MCF 10A (cell line): ENCODE data around the gene DNASE1L1. TPM values are rescaled to one million over a fixed set of nuclear protein-coding genes. Genes with fewer than 3 reads are reported as not detected.

Experiments
- BruUV-seq: library from RNA; stranded (reverse); fragments of 400-500 nt; replicated peaks from 2 replicates; lab custom pipeline; 2021; lab: Mats Ljungman, UMichigan
- CTCF ChIA-PET: fragments of 300-600 bp; sonication (Branson Sonifier 250); formaldehyde crosslinking; extraction: SDS; loops from one replicate; lab custom pipeline; 2021; ENCODE audit warnings: antibody characterized with exemption, inconsistent platforms; lab: Yijun Ruan, JAX
- POLR2A ChIA-PET: fragments of 300-600, 350-650 bp; sonication (Branson Sonifier 250); formaldehyde crosslinking; extraction: SDS; loops from one replicate; lab custom pipeline; 2020; ENCODE audit warnings: antibody characterized with exemption, inconsistent platforms; lab: Yijun Ruan, JAX
- DNase-seq: peaks from one replicate; pipeline ENCODE4 v3.0.0-alpha.2; 2018; ENCODE audit not compliant: unreplicated experiment
- H3K27ac Mint-ChIP-seq: one replicate; pipeline ENCODE4 v1.8.0; 2022; ENCODE audit warnings: mild to moderate bottlenecking, low read depth, mixed read lengths; ENCODE audit not compliant: unreplicated experiment
- H3K27me3 Mint-ChIP-seq: one replicate; pipeline ENCODE4 v1.8.0; 2022; ENCODE audit warnings: mixed read lengths; ENCODE audit not compliant: insufficient read depth, unreplicated experiment
- H3K36me3 Mint-ChIP-seq: one replicate; pipeline ENCODE4 v1.8.0; 2022; ENCODE audit warnings: mild to moderate bottlenecking, moderate library complexity, mixed read lengths; ENCODE audit not compliant: insufficient read depth, unreplicated experiment
- H3K4me1 Mint-ChIP-seq: one replicate; pipeline ENCODE4 v1.8.0; 2022; ENCODE audit warnings: mixed read lengths; ENCODE audit not compliant: insufficient read depth, unreplicated experiment
- H3K4me3 Mint-ChIP-seq: one replicate; pipeline ENCODE4 v1.8.0; 2022; ENCODE audit warnings: mild to moderate bottlenecking, moderate library complexity, mixed read lengths; ENCODE audit not compliant: unreplicated experiment
- H3K9me3 Mint-ChIP-seq: one replicate; pipeline ENCODE4 v1.8.0; 2022; ENCODE audit warnings: mixed read lengths; ENCODE audit not compliant: unreplicated experiment
- CTCF ChIP-seq: fragments of 200-600 bp; IDR thresholded peaks from one replicate; pipeline ENCODE4 v1.8.0; 2022; ENCODE audit warnings: antibody characterized with exemption, mild to moderate bottlenecking; ENCODE audit not compliant: unreplicated experiment
- intact Hi-C: fragments of 100-400 bp; cut with micrococcal nuclease; formaldehyde crosslinking; loops from 2 replicates; pipeline ENCODE4 v1.14.1; 2022
- total RNA-seq: library from RNA; stranded (reverse); gene quantifications from 2 replicates; pipeline ENCODE4 v1.2.3, GENCODE V29; 2022

The DNASE1L1 gene
- total RNA-seq, 1 experiment from 2014 or later, result 20.5 TPM

GRCh38 chrX:154430916-154431315 lies 21.9 kb upstream of the DNASE1L1 start:
- TF ChIP-seq CTCF, result no peak
- H3K4me3 Mint-ChIP-seq, result no peak overlapping the region
- intact Hi-C loops, result no loop called here
- ChIA-PET CTCF (interaction anchor here (0.7 to 1.1 kb wide), 2 partner anchors 57 to 331 kb away, joined by 3 to 6 read pairs; no protein-coding TSS in a partner anchor), POLR2A (interaction anchor here (1.0 kb wide), 1 partner anchor 33 kb away, joined by 3 read pairs; the partner anchor contains the start of gene RPL10)
- no peak for DNase-seq
- peaks cover 18% of the 10 kb centered on the region for H3K36me3 Mint-ChIP-seq
- H3K27ac Mint-ChIP-seq, result peak overlapping the region; percentile 61
- no TSS peak for BruUV-seq
- no peaks in the 10 kb centered on the region for H3K9me3 Mint-ChIP-seq
- peaks cover 26% of the 10 kb centered on the region for H3K27me3 Mint-ChIP-seq
- no peaks in the 10 kb centered on the region for H3K4me1 Mint-ChIP-seq

- Mint-ChIP-seq H3K27ac (peak overlapping the region; percentile 61), H3K4me1 (no peaks in the 10 kb centered on the region), H3K36me3 (peaks cover 13% of the 10 kb centered on the region), H3K9me3 (no peaks in the 10 kb centered on the region), H3K27me3 (peaks cover 26% of the 10 kb centered on the region), H3K4me3 (no peak overlapping the region)
- TF ChIP-seq CTCF, result no peak
- CTCF ChIA-PET, result interaction anchor here (0.7 to 1.1 kb wide), 3 partner anchors 55 to 331 kb away, joined by 3 to 6 read pairs (median 6); no protein-coding TSS in a partner anchor
- no TSS peak for BruUV-seq
- intact Hi-C loops, result no loop called here
- POLR2A ChIA-PET, result interaction anchor here (1.0 kb wide), 1 partner anchor 33 kb away, joined by 3 read pairs; the partner anchor contains the start of gene RPL10
- DNase-seq, result no peak
Measured at GRCh38 chrX:154430479-154430878, 21.4 kb upstream of the DNASE1L1 start.

- DNase-seq, result no peak
- no peak for TF ChIP-seq CTCF
- intact Hi-C loops, result no loop called here
- BruUV-seq, result TSS peak; percentile 69
- POLR2A ChIA-PET, result interaction anchor here (1.2 to 4.3 kb wide), 5 partner anchors 14 to 60 kb away, joined by 3 to 31 read pairs (median 8); partner anchors contain the start of genes DNASE1L1, FAM50A, RPL10 and SLC10A3
- Mint-ChIP-seq H3K4me1 (no peaks in the 10 kb centered on the region), H3K4me3 (peak overlapping the region; percentile 74), H3K27me3 (peaks cover 25% of the 10 kb centered on the region), H3K36me3 (peaks cover 6% of the 10 kb centered on the region), H3K9me3 (no peaks in the 10 kb centered on the region), H3K27ac (no peak overlapping the region)
- CTCF ChIA-PET, result interaction anchor here (0.6 to 1.5 kb wide), 5 partner anchors 12 to 330 kb away, joined by 3 to 9 read pairs (median 6); partner anchors contain the start of gene FLNA
Measured at GRCh38 chrX:154429711-154430110, 20.7 kb upstream of the DNASE1L1 start.

- TSS peak; percentile 68 for BruUV-seq
- peak within 1 kb of the TSS; percentile 75 for H3K27ac Mint-ChIP-seq
Measured at GRCh38 chrX:154428176-154429171, 19.4 kb upstream of the DNASE1L1 start, which contains the start of gene ATP6AP1. TSS of gene ATP6AP1 (plus strand) at chrX:154428677. CDS start at chrX:154428693, 16 bp downstream.

More at GRCh38 chrX:154428176-154429171, 19.4 kb upstream of the DNASE1L1 start, which contains the start of gene ATP6AP1:
- peak within 1 kb of the TSS; percentile 74 for H3K4me3 Mint-ChIP-seq
- H3K36me3 Mint-ChIP-seq, result peaks cover 5% of the 10 kb centered on the region
- TF ChIP-seq CTCF, result no peak
- ChIA-PET POLR2A (interaction anchor here (0.5 to 4.3 kb wide), 10 partner anchors 13 to 61 kb away, joined by 3 to 31 read pairs (median 4); partner anchors contain the start of genes DNASE1L1, FAM50A, RPL10 and SLC10A3), CTCF (interaction anchor here (0.7 to 1.5 kb wide), 3 partner anchors 14 to 55 kb away, joined by 3 to 9 read pairs (median 3); partner anchors contain the start of gene FLNA)
- DNase-seq, result peak; percentile 89
- H3K27me3 Mint-ChIP-seq, result peaks cover 15% of the 10 kb centered on the region
- intact Hi-C loops, result no loop called here
- H3K4me1 Mint-ChIP-seq, result no peaks in the 10 kb centered on the region
- H3K9me3 Mint-ChIP-seq, result no peaks in the 10 kb centered on the region
